Breast epithelium (tissue), 4 donors: Measurements from ENCODE around the gene DRD3. TPM values are rescaled to one million over a fixed set of nuclear protein-coding genes. Genes with fewer than 3 reads are reported as not detected.

Experiments used
- DNase-seq, 2 donors: peaks; one replicate each; pipeline ENCODE4 v3.0.0-alpha.2; 2019; ENCODE audit warnings: low spot score in 2 of 2
- H3K27ac ChIP-seq, 2 donors: fragments of 200-600 bp; sonication (generic) in 1 of 2; one replicate each; pipeline ENCODE4 v1.5.1; 2016 to 2019; ENCODE audit warnings: mild to moderate bottlenecking in 1 of 2
- H3K27me3 ChIP-seq, 2 donors: fragments of 200-600 bp; sonication (generic) in 1 of 2; one replicate each; pipeline versions ENCODE4 v1.5.1 to v1.6.0; 2017 to 2019; ENCODE audit warnings: control low read depth in 1 of 2, mild to moderate bottlenecking in 1 of 2
- H3K36me3 ChIP-seq: fragments of 200-600 bp; one replicate; pipeline ENCODE4 v1.5.1; 2019
- H3K4me1 ChIP-seq, 2 donors: fragments of 200-600 bp; sonication (generic); one replicate each; pipeline ENCODE4 v1.5.1; 2016 to 2019; ENCODE audit warnings: control low read depth in 1 of 2
- H3K4me3 ChIP-seq, 3 donors: fragments of 200-600 bp; sonication (generic); 1 replicate in 2 of 3; 2 replicates in 1 of 3; pipeline ENCODE4 v1.5.1; 2016 to 2019; ENCODE audit warnings: mild to moderate bottlenecking in 3 of 3, moderate library complexity in 2 of 3
- H3K9me3 ChIP-seq, 2 donors: fragments of 200-600 bp; sonication (generic) in 1 of 2; one replicate each; pipeline ENCODE4 v1.5.1; 2016 to 2019; ENCODE audit warnings: control low read depth in 1 of 2
- POLR2A ChIP-seq: fragments of 450-650 bp; IDR thresholded peaks from one replicate; pipeline ENCODE4 v1.6.1; 2016; ENCODE audit warnings: antibody characterized with exemption, mild to moderate bottlenecking, moderate library complexity
- POLR2AphosphoS5 ChIP-seq, 3 donors: sonication (generic); formaldehyde crosslinking; IDR thresholded peaks; one replicate each; pipeline ENCODE4 v1.6.1; 2017; ENCODE audit warnings: antibody characterized with exemption in 3 of 3
- intact Hi-C: fragments of 100-400 bp; cut with DNase I; formaldehyde crosslinking; loops from one replicate; pipeline ENCODE4 v1.15.1; 2023; ENCODE audit warnings: low total_unique reads
- total RNA-seq, 3 donors: library from RNA; depleted of rRNA; stranded (reverse); fragments of >200 nt; gene quantifications; one replicate each; pipeline ENCODE4 v1.1.0, GENCODE V29; 2016
- TF ChIP-seq, protein P1 (sequence below), 3 donors: fragments of 450-650 bp; IDR thresholded peaks; one replicate each; pipeline ENCODE4 v1.5.1; 2016 to 2017; ENCODE audit warnings: antibody characterized with exemption in 3 of 3, mild to moderate bottlenecking in 3 of 3, moderate library complexity in 3 of 3

Gene DRD3
- total RNA-seq, 3 donors from 2014 or later: not detected

DNA sequence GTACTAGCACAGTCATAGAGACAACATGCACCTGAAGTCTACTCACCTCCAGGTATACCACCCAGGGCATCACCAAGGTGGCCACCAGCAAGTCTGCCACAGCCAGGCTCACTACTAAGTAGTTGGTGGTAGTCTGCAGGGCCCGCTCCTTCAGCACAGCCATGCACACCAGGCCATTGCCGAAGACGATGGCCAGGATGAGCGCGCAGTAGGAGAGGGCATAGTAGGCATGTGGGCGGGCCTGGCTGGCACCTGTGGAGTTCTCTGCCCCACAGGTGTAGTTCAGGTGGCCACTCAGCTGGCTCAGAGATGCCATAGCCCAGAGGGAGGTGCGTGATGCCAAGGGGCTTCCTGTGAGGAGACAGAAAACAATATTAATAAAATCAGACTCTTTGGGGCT lies 7.2 kb downstream of the DRD3 start:
- Histone ChIP-seq H3K27ac (no peak overlapping the region), H3K27me3 (no peaks in the 10 kb centered on the region), H3K36me3 (no peaks in the 10 kb centered on the region), H3K9me3 (no peaks in the 10 kb centered on the region), H3K4me1 (no peaks in the 10 kb centered on the region), H3K4me3 (no peak overlapping the region)
- intact Hi-C loops: no loop called here
- no peak for DNase-seq
- no peak for TF ChIP-seq POLR2AphosphoS5 (IDR thresholded peaks at IDR 0.05)
- TF ChIP-seq, protein P1, sequence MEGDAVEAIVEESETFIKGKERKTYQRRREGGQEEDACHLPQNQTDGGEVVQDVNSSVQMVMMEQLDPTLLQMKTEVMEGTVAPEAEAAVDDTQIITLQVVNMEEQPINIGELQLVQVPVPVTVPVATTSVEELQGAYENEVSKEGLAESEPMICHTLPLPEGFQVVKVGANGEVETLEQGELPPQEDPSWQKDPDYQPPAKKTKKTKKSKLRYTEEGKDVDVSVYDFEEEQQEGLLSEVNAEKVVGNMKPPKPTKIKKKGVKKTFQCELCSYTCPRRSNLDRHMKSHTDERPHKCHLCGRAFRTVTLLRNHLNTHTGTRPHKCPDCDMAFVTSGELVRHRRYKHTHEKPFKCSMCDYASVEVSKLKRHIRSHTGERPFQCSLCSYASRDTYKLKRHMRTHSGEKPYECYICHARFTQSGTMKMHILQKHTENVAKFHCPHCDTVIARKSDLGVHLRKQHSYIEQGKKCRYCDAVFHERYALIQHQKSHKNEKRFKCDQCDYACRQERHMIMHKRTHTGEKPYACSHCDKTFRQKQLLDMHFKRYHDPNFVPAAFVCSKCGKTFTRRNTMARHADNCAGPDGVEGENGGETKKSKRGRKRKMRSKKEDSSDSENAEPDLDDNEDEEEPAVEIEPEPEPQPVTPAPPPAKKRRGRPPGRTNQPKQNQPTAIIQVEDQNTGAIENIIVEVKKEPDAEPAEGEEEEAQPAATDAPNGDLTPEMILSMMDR (IDR thresholded peaks at IDR 0.05): no peak
- no peak for TF ChIP-seq POLR2A

DNA sequence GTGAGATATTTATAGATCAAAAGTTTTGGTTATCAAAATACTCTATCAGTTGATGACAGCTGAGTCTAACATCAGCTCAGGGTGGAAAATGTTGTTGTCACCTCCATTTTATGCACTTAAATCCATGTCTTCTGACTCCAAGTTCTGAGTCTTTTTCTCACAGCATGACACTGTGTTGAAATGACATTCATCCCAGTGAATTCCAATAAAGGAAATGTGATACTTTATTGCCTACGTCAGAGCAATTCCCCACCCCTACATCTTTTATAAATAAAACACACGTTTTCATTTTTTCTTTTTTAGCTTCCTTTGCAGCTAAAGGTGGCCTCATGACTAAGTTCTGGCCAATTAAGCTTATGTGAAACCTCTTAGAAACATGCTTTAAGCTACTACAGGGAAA lies 10.7 kb downstream of the DRD3 start:
- DNase-seq: no peak
- intact Hi-C loops: no loop called here
- H3K36me3 ChIP-seq: no peaks in the 10 kb centered on the region
- no peaks in the 10 kb centered on the region for H3K27me3 ChIP-seq
- TF ChIP-seq POLR2AphosphoS5 (IDR thresholded peaks at IDR 0.05) (no peak), POLR2A (no peak)
- TF ChIP-seq, protein P1 (IDR thresholded peaks at IDR 0.05): no peak
- H3K27ac ChIP-seq: no peak overlapping the region
- H3K4me1 ChIP-seq: no peaks in the 10 kb centered on the region
- no peaks in the 10 kb centered on the region for H3K9me3 ChIP-seq
- no peak overlapping the region for H3K4me3 ChIP-seq

DNA sequence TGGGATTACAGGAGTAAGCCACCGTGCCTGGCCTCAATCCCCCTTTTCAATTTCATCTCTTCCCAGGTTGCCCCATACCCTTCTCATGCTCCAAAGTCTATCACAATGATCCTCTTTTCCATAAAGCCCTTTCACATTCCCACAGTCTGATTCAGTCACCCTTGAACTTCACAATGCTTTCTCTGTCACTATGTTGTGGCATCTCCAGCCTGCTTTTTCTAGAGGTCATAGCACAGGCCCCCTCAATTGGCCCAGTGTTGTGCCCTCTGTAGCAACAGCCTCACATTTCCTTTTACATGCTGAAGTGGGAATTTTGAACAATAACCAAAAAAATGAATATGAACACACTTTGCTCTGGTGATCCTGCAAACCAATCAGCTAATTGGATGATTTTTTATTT lies 21.5 kb downstream of the DRD3 start:
- no peak overlapping the region for H3K27ac ChIP-seq
- H3K27me3 ChIP-seq: no peaks in the 10 kb centered on the region
- DNase-seq: no peak
- H3K36me3 ChIP-seq: no peaks in the 10 kb centered on the region
- TF ChIP-seq POLR2A: no peak
- TF ChIP-seq, protein P1 (IDR thresholded peaks at IDR 0.05): no peak
- no peak for TF ChIP-seq POLR2AphosphoS5 (IDR thresholded peaks at IDR 0.05)
- H3K4me3 ChIP-seq: no peak overlapping the region
- no peaks in the 10 kb centered on the region for H3K4me1 ChIP-seq
- H3K9me3 ChIP-seq: no peaks in the 10 kb centered on the region
- intact Hi-C loops: no loop called here

DNA sequence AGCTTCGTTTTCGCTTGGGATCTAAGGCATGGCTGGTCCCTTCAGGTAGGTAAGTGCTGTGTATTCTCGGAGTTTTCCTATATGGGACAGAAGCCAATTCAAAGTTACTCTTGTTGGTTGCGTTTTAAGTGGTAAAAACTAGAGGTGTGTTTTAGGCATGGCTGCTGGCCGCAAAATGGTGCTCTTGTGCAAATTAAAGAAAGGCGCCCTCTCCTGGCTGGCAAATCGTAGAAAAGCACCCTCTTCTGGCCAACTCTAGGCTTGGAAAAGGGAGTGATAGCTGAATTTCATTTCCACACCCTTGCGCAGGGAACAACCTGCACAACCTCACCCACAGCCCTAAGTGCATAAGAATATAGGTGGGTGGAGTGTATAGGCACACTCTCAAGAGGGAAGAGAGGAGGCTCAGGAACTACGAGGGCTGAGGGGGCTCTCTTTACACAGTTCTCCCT lies 23.5 kb downstream of the DRD3 start:
- Histone ChIP-seq H3K27me3 (no peaks in the 10 kb centered on the region), H3K4me1 (no peaks in the 10 kb centered on the region), H3K27ac (no peak overlapping the region), H3K36me3 (no peaks in the 10 kb centered on the region), H3K9me3 (no peaks in the 10 kb centered on the region), H3K4me3 (no peak overlapping the region)
- TF ChIP-seq, protein P1 (IDR thresholded peaks at IDR 0.05): no peak
- TF ChIP-seq POLR2AphosphoS5 (IDR thresholded peaks at IDR 0.05) (no peak), POLR2A (no peak)
- DNase-seq: no peak
- intact Hi-C loops: loop anchor here (2.0 kb wide), 1 partner anchor 75 kb away; no protein-coding TSS in a partner anchor

DNA sequence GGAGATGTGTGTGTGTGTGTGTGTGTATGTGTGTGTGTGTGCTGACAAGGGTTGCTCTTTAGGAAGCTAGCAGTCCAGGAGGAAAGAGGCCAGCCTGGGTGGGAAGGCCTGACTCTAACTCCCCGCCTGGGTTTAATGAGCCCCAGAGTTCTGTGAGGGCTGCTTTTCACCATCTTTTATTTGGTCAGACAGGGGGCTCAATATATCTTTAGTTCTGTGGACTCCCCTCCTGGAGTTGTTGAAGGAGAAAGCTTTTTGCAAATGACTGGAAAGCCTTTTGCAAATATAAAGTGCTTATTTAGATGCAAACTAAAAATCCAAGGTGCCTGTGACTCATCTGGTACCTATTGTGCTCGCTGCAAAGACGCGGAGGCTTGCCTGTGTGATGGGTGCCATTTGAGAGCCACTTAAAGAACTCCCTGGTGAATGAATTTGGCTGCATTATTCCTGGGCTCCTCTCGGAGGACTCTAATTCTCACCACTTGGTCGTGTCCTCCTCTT lies 24.5 kb downstream of the DRD3 start:
- no peak overlapping the region for H3K27ac ChIP-seq
- no peak for TF ChIP-seq POLR2A
- no peak for TF ChIP-seq POLR2AphosphoS5 (IDR thresholded peaks at IDR 0.05)
- TF ChIP-seq, protein P1 (IDR thresholded peaks at IDR 0.05): no peak
- no peaks in the 10 kb centered on the region for H3K36me3 ChIP-seq
- intact Hi-C loops: loop anchor here (2.0 kb wide), 1 partner anchor 74 kb away; no protein-coding TSS in a partner anchor
- no peak for DNase-seq
- H3K27me3 ChIP-seq: no peaks in the 10 kb centered on the region
- no peaks in the 10 kb centered on the region for H3K9me3 ChIP-seq
- no peaks in the 10 kb centered on the region for H3K4me1 ChIP-seq
- H3K4me3 ChIP-seq: no peak overlapping the region
